HG03469 (cell line): Measurements from ENCODE around the gene PACSIN3.

Experiments
- ATAC-seq: cut with Tn5 transposase; IDR thresholded peaks from one replicate; pipeline ENCODE4 v1.9.1; 2021; ENCODE audit warnings: mild to moderate bottlenecking, moderate library complexity, moderate number of reproducible peaks; ENCODE audit not compliant: unreplicated experiment

The PACSIN3 gene

DNA sequence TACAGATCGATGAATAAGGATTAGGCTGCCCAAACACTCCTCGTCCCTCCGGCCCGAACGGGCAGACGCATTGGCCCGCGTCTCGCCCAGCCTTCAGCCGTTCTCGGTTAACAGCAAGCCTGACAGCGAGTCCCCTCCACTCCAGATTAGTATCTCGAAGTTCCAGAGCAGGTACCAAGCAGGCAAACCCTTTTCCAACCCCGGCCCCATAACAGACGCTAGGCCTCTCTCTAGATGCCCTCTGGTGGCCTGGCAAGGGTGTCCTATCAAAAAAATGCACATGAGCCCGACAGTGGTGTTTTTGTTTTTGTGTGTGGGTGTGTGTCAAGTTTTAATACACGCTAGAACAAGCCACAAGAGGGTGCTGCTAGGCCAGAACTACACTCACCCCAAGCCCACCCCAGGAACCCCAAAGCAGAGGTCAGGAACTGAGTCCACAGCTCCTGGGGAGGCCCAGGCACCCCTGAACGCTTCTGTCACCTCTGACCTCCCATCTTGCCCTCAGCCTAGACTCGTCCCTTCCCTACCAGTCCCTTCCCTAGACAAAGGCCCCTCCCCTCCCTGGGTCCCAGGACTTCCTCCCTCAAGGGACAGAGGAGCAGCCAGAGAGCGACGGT is 8.9 kb downstream of the PACSIN3 start:
- ATAC-seq, result no peak

DNA sequence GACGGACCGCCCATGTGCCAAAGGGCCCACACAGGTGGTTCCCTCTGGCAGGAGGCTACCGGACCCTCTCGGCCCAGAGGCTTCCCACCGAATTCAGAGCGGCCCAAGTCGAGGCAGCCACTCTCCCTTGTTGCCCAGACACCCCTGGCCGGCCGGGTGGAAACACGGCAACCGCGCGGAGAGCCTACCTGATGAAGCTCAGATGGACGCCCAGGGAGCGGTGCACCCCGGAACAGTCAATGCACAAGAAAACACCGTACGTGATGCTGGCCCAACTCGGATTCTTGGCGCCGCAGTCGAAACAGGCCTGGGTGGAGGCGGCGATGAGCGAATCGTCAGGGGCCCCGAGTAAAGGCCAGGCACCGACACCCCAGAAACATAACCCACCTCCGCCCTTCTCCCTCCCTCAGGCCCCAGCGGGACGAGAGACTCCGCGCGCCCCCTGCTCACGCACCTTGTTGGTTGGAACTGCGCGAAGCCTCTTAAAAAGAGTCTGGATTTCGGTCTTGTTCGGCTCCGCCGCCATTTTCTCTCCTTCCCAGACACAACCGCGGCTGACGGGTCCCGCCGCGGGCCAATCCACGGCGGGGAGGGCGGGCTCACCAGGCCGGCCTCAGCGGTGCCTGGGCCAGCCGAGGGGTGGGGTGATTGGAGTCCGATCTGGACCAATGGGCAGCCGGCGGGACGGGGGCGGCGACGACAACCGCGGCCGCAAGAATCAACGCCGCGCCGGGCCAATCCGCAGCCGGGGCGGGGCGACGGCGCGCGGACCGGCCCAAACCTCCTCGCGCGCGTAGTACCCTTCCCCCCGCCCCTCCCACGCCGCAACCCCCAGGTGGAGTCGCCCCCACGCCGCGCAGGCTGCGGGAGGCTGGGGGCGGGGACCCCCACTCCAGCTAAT is 9.7 kb downstream of the PACSIN3 start, which contains the start of gene ARFGAP2:
TSS of gene ARFGAP2 (minus strand) at position 552 of the 901 bp plus-strand sequence. CDS start at position 526, 26 bp downstream.
- ATAC-seq, result peak; percentile 72

DNA sequence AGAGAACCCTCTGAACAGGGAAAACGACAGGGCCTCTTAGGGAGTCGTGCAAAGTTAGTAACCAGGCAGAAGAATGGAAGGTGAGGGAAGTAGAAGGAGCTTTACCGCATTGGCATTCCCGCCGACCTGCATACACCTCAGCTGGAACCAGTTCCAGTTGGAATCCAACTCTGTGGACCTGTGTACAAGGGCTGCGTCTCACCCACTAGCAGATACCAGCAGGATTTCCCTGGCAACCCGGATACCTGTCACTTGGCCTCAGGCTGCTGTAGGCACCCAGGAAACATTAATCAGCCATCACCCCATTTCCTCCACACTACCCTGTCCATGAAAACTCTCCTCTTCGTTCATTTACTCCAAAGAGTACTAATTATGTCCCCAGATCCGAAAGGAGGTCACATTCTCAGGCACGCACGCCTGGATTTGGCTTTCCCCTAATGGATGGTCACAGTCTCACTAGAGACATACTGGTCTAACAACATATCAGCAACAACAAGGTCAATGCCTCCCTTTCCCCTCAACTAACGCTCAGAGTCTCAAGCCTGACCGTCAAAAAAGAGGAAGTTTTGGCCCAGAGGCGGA is 10.4 kb downstream of the PACSIN3 start:
- no peak for ATAC-seq

DNA sequence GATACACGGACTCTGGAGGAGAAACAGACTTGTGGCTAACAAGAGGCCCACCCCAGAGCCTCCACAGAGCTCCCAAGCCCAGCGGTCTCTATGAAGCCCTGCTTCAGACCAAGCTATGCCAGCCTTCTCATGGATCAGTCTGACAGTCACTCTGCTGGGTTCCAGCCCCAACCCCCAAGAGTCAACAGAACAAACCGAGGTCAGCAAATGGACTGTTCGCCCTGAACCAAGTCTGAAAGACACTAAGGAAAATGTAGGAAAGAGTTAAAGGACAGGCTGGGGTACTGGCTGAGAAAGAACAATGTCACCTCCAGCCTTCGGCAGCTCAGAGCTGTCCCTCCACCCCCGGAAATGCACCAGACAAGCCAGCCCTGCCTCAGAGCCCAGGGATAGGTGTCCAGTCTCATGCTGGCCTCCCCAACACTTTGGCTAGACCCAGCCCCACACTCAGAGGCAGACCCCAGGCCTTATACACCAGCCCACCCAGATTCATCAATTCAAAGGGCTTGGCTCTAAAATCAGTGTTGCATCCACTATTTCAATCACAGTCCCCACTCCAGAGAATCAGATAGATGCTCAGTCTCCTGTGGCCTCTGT is 13.4 kb downstream of the PACSIN3 start:
- no peak for ATAC-seq

DNA sequence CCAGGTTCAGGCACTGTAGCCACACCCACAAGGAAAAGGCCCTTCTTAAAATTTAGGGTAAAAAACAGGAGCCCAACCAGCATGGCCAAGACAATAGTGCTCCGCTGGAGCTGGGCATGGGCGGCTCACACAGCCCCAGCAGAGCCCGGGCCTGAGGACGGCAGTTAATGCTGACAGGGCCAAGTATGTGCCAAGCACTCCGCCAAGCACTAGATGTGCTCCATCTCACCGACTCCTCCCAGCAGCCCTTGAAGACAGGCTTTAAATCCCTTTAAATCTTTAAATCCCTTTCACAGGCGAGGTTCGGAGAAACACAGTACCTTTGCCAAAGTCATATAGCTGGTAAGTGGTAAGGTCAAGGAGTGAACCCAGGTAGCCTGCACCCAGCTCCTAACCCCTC is 14.4 kb downstream of the PACSIN3 start:
- ATAC-seq, result no peak

DNA sequence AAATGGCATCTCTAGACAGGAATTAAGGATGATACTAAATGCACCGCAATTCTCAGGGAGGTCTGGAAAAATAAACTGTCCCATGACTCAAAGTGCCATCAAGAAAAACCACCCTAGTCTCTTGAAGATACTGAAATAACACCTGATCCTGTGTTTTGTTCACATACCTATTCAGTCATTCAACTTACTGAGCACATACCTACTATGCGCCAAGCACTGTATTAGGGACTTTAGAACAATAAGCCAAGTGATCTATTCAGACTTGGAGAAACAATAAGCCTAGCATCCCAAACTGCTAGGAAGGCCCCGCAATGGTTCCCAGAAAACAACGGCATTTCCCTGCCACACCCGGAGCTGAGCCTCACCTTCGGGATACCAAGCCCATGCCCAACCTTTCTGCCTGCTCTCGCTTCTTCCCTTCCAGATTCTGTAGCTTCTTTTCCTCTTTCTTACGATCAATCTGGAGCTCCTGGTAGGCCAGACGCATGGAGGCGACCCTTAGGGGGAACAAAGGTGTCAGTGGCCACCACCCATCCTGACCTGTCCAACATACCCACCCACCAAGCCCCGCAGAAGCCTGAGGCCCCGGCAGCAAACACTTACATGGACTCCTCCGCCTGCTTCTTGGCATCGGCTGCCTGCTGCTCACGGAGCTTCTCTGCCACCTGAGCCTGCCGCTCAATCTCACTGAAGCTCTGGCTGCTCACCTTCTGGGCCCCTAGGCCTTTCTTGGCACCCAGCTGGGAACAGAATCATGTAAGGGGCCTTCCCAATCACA is 15.0 kb downstream of the PACSIN3 start:
- no peak for ATAC-seq

DNA sequence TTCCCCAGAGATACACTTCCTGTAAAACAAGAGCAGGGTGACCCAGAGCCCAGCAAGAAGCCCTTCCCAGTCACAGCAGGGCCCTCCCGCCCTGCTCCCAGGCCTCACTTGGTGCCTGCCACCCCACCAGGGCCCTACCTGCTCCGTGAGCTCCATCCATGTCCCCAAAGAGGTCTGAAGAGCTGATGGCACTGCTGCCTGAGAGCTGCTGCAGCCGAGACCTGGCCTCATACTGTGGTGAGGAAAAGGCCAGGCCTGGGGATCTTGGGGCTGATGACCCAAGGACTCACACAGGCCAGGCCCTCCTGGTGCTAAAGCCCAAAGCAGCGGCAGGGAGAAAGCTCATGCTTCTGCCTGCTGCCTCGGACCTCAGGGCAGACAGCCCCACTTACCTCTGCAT is 19.9 kb downstream of the PACSIN3 start:
- no peak for ATAC-seq

DNA sequence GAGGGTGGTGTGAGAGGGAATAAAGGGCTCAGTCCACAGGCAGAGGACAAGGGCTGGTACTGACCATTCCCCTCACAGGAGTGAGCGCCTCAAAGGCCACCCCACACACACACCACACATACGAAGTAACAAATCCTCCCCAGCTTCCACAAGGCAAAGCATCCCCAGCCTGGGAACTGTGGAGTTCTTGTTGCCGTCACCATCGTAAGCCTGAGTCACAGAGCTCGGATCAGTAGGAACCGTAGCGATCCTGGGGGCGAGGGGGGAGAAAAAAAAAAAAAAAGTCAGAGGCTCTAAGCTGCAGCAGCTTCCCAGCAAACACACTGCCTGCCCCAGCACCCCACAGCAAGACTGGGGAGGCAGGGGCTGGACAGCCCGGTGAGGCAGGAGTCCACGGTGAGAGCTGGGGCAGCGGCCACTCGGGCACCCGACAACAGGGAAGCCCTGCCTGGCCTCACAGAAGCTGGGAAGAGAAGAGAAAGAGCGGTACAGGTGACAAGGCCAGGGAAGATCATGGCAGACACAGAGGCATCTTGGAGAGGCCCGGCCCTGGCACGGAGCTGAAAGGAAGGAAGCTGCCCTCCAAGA is 20.9 kb downstream of the PACSIN3 start:
- no peak for ATAC-seq

DNA sequence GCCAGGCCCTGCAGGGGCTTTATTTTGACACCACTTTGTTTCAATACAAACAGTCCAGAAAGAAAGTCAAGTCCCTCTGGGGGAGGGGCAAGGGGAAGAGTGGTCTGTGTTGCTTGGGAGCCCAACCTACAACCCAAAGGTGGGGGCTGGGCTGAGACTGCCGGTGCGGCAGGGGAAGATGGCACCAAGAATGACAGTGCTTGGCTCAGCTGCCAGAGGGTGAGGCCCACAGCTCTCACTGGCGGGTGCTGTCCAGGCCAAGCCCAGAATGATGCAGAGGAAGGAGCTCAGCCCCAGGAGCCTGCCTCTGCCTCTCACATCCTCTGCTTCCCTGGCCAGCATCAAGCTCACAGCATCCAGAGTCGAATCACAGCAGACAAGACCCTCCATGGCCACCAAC is 21.9 kb downstream of the PACSIN3 start:
- no peak for ATAC-seq

DNA sequence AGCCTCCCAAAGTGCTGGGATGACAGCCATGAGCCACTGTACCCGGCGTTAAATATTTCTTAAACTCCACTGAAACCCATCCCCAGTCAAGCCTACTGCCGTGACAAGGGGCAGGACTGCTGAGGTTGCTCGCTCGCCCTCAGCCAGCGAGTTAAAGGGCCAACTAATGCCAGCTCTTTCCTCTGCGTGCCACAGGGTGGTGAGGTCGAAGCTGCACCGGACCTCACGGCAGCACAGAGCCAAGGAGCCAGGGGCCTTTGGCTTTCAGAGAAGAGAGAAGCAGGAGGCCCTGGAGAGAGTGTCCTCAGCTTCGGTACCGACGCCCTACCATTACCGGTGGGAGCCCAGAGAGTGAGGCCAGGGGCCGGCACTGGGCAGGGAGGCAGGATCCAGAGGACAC is 22.3 kb downstream of the PACSIN3 start:
- ATAC-seq, result no peak

DNA sequence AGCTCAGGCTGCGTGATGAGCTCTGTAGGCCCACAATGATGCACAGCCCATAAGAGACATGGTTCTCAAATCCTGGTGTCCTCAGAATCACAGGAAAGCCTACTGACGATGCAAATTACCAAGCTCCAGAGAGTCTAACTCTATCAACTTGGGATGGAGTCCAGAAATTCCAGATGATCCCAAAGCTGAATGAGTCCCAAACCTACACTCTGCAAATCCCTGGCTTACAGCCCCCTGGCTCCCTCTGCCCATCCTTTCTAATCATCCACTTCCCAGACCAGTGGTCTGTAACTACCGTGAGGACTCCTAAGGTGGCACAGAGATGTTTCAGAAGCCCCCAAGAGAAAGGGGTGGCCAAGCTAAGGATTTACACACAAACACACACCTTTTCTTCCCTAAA is 23.0 kb downstream of the PACSIN3 start:
- no peak for ATAC-seq

DNA sequence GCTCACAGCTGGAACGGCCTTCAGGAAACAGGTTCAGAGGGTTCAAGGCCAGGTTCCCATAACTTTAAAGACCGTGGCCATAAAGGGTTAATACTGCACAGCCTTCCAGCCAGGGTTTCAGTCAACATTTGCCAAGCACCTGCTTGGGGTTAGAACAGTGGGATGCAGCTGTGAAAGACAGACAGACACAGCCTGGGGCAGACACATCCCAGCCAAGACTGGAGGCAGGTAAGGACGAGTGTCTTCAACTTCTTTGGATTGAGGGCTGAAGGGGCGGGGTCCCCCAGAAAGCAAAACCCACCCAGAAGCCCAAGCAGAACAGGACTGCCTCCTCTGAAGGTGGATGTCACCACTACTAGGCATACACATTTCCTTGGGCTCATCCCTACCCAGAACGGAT is 23.8 kb downstream of the PACSIN3 start:
- ATAC-seq, result no peak

DNA sequence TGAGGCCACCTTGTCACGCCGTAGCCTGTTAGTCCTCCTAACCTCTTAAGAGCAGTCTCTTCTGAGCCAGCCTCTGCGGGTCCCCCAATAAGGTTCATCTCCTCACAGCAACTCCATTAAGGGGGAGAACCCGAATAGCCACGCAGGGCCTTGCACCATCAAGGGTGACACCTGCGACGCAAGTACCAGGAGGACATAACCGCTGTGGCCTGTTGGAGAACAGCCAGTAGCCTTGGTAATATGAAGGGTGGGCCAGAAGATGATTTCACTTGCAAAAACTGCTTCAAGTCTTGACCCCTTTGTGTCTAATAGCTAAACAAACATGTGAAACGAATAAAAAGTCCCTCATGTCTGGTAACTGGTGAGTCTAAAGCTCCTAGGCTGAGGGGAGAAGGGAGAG is 24.3 kb downstream of the PACSIN3 start:
- ATAC-seq, result no peak

DNA sequence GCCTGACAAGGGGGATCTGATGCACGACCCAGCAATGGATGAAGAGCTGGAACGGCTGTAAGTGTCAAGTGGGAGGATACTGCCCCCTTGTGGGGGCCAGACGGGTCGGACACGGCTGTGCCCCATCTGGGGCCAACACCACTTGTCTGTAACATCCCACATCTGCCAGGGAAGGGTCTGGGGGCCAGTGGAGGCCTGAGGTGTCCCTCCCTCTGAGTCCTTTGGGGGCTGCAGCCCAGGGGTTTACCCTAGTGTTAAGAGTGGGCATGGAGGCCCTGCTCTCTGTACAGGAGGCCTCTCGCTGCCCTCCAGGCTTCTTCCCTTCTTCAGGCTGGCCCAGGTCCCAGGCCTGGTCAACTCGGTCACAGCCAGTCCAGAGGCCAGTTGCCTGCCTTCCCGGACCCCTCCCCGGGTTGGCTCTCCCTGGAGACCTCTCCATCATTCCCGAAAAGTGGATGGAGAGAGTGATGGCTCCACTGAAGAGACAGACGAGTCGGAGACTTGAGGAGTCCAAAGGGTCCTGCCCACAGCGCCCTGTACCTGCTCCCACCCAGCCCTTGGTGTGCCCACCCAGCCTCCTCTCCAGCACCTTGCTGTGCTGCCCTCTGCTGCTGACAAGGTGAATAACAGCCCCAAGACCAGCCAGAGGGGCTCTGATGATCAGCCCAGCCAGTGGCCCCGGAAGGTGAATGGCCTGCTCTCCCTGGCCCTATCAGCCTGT is 24.9 kb downstream of the PACSIN3 start:
- no peak for ATAC-seq

DNA sequence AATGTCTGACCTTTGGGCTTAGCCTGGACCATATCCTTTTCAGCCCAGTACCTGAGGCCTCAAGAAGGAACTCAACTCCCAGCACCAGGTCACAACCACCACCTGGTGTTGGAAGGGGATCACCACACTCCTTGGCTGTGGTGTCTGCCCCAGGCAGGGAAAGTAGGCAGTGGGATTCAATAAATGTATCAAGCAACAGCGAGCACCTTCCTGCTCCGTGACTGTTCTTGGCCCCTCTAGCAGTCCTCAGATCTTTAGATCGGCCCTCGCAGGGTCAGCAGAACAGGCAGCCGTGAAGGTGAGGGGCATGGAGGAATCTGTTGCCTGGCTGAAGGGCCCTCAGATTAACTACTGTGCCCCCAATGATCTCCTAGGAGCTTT is 25.5 kb downstream of the PACSIN3 start:
- no peak for ATAC-seq

DNA sequence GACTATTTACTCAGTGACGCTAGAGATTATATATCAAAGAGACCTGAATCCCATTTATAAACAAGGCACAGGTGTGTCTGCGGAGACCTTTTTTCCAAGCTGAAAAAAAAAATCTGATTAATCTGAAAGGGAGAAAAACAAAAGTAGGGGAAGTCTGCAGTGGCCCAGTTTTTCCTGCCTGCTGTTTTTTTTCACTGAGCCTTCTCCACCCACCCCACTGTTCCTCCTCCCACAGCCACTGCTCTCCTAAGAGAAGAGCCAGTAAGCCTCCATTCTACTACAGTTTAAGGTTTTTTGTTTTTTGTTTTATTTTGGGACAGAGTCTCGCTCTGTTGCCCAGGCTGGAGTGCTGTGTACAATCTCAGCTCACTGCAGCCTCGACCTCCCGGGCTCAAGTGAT is 28.0 kb downstream of the PACSIN3 start:
- no peak for ATAC-seq

DNA sequence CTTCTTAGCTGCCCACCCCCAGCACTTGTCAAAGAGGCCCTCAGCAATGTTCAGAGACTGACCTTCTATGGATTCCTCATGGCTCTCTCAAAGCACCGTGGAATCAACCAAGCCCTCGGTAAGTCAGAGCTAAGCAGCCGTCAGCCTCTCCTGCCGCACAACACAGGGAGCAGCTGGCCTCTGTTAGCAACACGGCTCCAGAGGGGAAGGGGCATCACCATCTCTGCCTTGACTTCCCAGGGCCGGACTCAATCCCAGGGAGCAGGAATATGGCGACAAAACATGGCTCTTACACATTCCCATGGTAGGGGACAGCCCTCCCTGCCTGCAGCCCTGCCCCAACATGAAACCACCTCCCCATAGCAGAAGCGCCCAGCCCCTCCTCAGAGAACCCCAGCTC is 28.4 kb downstream of the PACSIN3 start:
- no peak for ATAC-seq

DNA sequence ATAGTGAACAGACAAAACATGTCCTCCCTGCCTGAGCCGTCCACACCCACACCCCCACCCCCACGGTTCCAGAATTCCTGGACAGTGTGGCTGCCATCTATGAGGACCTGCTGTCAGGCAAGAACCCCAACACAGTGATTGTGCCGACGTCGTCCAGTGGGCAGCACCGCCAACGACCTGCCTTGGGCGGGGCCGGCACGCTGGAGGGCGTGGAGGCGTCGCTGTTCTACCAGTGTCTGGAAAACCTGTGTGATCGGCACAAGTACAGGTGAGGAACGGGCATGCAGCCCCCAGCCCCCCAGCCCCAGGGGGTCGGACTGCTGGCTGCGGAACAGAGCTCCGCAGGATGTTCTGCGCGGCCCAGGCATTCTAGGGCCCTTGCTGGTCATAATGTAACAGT is 29.3 kb downstream of the PACSIN3 start:
- ATAC-seq, result no peak

DNA sequence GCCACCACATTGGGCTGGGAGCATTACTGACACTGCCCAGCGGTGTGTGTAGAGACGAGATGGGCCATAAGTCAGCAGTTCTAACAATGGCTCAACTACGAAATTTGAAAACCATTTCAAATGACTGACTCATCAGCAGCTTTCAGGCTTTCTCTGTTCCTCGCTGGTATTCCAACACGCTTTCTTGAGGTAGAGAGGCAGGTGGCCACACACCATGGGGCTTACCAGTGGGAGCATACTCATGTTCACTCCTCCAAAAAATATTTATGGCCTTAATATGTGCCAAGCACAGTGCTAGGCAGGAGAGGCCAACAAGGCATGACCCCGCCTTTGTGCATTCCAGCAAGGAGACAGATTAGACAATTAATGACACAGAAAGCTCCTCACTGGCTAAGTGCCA is 29.9 kb downstream of the PACSIN3 start:
- ATAC-seq, result no peak

DNA sequence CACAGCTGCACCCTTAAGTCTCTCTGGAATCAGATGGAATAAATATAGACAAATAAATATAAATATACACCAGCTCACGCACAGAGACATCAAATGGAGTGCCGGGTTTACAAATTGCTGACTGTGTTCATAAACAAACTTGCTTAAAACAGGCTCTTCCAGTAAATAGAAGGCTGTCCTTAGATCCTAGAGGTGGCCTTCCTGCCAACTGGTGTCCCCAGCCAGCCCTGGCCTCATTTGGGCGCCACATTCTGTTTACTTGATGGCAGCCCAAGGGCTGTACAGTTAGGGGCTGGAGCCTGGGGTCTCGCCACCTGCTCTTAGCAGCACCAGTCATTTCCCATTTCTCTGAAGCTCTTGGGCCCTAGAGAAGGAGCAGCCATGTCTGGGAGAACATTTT is 30.4 kb downstream of the PACSIN3 start:
- ATAC-seq, result no peak
